H7 (cell line): Measurements from ENCODE around the gene PPP1R14B. TPM values are rescaled to one million over a fixed set of nuclear protein-coding genes. Genes with fewer than 3 reads are reported as not detected.
"Not testable (repeated sequence)": the region's sequence is repeated elsewhere in the genome, so short reads cannot be mapped to it uniquely, and the experiment has no call there.

Experiments used
- DNase-seq: peaks from one replicate; pipeline ENCODE4 v3.0.0; 2012
- H3K27me3 ChIP-seq: 2 replicates; pipeline ENCODE4 v1.6.0; 2011; ENCODE audit warnings: mild to moderate bottlenecking, low read length; ENCODE audit not compliant: control insufficient read depth, insufficient read depth
- H3K36me3 ChIP-seq: replicated peaks from 2 replicates; pipeline ENCODE4 v1.5.1; 2011; ENCODE audit warnings: low read length; ENCODE audit not compliant: control insufficient read depth, insufficient read depth
- H3K4me3 ChIP-seq: 2 replicates; pipeline ENCODE4 v1.5.1; 2011; ENCODE audit warnings: low read depth, mild to moderate bottlenecking, control low read depth, low read length, moderate library complexity; ENCODE audit not compliant: insufficient read depth
- total RNA-seq: library from RNA; depleted of rRNA; stranded (reverse); fragments of >200 nt; shearing (Covaris generic); gene quantifications from 2 replicates; pipeline ENCODE4 v1.2.3, GENCODE V29; 2014

PPP1R14B gene
- total RNA-seq, 1 experiment from 2014 or later = 540 TPM

DNA sequence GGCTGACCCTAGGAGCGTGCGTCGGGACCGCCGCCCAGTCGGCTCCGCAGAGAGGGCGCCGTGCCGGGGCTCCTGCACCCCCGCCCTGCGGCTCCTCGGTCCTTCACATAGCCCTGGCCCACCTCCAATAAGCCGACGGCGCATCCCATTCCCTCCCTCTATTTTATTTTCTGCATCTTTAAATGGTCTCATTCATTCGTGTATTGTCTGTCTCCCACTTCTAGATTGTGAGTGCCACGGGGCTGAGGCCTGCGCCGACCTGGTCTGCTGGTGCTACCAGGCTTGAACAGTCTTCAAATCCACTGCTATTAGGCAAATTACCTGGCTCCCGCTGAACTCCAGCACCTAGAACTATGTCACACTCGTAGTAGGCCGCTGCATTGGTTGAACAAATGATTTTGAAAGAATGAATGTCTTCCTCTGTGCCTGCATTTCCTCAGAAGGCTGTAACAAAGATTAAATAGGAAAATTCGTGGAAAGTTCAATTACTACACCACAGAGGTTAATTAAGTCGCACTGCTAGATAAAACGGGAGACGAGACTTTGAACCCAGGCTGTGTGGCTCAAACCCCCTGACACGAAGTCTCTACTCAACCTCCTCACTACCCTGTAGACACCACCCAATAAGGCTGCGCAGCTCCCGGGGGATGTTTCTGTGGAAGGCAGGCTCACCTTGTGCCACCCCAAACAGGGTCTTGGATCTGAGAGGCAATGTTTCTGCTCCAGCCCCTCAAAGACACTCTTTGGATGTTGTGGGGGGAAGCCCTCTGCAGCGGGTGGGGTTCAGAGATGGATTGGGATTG lies 1.2 kb upstream of the PPP1R14B start:
- DNase-seq = no peak
- H3K36me3 ChIP-seq = peaks cover 10% of the 10 kb centered on the region

DNA sequence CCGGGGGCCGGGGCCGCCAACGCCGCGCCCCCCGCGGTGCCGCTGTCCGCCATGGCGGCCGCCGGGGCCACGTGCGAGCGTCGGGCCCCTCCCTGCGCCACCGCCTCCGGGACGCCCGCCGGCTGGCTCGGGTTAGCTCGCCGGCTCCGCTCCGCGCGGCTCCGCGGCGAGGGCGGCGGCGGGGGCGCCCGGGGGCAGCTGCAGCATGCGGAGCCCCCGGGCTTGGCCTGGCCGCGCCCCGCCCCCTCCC lies 197 bp downstream of the PPP1R14B start:
- H3K27me3 ChIP-seq, DNase-seq: not testable (repeated sequence)
- Histone ChIP-seq H3K36me3 (peaks cover 10% of the 10 kb centered on the region), H3K4me3 (peak overlapping the region; percentile 95)

More for the DNA sequence above, 1.2 kb upstream of the PPP1R14B start:
- peak overlapping the region; percentile 55 for H3K4me3 ChIP-seq
- no peaks in the 10 kb centered on the region for H3K27me3 ChIP-seq

DNA sequence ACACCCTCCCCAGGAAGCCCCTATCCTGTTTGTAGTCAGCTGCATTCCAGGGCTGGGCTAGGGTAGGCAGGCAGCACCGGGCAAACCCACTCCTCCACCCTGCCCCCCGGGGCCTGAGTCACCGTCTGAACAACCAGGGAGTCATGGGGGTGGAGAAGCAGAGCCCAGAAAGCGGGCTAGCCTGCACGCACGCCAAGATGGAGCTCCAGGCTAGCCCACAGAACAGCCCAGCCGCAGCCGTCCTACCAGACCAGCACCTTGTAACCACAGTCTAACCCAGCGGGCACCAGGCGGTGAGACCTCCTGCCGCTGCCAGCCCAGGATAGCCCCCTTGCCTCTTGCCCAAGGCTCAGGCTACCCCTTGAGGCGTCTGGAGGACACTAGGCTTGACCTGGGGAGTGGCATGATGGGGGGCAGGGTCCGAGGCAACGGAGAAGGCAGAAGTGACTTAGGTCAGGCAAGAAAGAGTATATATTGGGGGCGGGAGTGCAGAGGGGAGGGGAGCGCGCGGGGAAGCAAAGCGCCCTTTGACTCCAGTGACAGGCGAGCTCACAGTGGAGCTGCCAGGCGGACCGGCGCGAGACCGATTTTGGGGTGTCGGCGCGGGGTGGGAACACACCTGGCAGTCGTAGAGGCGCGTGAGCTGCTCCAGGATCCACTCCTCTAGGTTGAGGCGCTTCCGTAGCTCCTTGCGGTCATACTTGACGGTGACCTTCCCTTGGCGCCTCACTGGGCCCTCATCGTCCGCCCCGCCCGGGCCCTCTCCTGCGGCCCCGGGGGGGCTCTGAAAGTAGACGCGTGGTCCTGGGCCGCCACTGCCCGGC lies 734 bp downstream of the PPP1R14B start:
- DNase-seq = peak; percentile 77
- Histone ChIP-seq H3K4me3 (peak overlapping the region; percentile 95), H3K27me3 (no peaks in the 10 kb centered on the region), H3K36me3 (peaks cover 10% of the 10 kb centered on the region)

DNA sequence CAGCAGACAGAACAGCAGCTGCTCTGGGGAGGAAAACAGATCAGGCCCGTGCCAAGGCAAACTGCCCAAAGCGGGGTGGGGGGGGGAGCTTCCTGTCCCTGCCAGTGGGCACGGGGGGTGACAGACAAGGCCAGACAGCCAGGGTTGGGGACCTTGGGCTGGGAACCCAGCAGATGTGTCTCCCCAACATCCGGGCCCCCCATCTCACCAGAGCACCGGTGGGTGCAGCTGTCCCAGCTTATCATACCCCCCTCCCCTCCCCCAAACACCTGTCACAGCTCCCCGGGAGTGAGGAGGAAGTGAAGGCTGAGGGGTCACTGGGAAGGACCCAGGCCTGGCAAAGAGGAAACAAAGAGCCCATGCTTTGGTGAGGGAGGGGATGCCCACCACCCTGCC lies 1.3 kb downstream of the PPP1R14B start:
- peak overlapping the region; percentile 95 for H3K4me3 ChIP-seq
- no peaks in the 10 kb centered on the region for H3K27me3 ChIP-seq
- H3K36me3 ChIP-seq = peaks cover 10% of the 10 kb centered on the region
- DNase-seq = no peak

DNA sequence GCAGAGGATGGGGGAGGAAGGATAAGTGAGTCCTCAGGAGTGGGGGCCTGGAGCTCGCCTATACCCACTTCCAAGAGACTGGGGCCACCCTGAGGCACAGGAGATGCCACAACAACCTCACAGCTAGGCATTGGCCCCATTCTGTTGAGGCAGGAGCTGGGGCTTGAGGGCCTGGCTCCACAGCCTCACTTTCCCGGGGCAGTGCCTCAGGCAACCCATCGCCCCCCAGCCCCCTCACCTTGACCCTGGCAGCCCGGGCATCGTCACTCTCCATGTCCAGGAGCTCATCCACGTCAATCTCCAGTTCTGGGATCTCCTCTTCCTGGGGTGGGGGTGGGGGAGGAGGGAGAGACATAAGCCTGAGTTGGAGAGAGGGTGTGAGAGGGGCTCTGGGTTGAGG lies 1.8 kb downstream of the PPP1R14B start:
- peak overlapping the region; percentile 95; the same call in 1 of the 2 replicates for H3K4me3 ChIP-seq

DNA sequence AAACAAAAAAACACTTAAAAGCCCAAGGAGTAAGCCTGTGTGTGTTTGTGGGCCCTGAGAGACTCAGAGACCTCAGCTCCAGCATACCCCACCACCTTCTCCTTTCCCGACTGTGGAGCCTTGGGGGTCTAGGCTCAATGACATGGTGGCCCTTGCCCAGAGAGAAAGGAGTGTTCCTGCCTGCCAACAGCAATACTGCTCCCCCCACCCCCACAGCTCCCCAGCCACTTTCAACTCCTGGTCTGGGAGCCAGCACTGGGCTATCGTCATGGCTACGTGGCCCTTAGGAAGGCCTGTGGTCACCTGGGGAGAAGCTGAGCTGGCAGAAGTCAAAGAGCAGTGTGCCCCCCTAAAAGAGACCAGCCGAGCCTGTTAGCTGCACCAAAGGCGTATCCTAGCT lies 2.6 kb downstream of the PPP1R14B start:
- Histone ChIP-seq H3K27me3 (no peaks in the 10 kb centered on the region), H3K4me3 (no peak overlapping the region), H3K36me3 (peaks cover 10% of the 10 kb centered on the region)
- no peak for DNase-seq

More for the DNA sequence above, 1.8 kb downstream of the PPP1R14B start:
- DNase-seq = no peak
- H3K27me3 ChIP-seq = no peaks in the 10 kb centered on the region
- peaks cover 10% of the 10 kb centered on the region for H3K36me3 ChIP-seq

DNA sequence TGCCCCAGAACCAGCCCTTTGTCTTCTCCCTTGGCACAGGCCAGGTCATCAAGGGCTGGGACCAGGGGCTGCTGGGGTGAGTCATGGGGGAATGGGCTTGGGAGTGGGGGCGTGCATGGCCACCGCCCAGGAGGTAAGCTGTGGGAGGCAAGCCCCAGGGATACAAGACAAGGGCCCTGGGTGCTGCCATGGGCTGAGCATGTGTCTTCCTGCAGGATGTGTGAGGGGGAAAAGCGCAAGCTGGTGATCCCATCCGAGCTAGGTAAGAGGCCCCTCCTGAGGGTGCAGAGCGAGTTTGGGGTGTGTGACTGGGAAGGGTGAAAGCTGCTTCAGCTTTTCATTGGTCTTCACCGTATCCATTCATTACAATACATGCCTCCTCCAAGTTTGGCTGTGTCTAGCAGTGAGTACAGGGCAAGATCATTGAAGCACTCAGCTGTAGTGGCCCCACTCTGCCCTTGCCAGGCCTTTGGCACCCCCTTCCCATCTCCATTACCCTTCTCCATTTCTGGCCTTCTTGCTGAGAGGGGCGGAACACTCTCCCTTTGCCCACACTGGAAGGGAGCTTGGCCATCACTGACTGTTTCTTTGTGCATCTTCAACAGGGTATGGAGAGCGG lies 3.4 kb downstream of the PPP1R14B start:
- Histone ChIP-seq H3K36me3 (peaks cover 14% of the 10 kb centered on the region), H3K4me3 (no peak overlapping the region)
- DNase-seq = no peak

DNA sequence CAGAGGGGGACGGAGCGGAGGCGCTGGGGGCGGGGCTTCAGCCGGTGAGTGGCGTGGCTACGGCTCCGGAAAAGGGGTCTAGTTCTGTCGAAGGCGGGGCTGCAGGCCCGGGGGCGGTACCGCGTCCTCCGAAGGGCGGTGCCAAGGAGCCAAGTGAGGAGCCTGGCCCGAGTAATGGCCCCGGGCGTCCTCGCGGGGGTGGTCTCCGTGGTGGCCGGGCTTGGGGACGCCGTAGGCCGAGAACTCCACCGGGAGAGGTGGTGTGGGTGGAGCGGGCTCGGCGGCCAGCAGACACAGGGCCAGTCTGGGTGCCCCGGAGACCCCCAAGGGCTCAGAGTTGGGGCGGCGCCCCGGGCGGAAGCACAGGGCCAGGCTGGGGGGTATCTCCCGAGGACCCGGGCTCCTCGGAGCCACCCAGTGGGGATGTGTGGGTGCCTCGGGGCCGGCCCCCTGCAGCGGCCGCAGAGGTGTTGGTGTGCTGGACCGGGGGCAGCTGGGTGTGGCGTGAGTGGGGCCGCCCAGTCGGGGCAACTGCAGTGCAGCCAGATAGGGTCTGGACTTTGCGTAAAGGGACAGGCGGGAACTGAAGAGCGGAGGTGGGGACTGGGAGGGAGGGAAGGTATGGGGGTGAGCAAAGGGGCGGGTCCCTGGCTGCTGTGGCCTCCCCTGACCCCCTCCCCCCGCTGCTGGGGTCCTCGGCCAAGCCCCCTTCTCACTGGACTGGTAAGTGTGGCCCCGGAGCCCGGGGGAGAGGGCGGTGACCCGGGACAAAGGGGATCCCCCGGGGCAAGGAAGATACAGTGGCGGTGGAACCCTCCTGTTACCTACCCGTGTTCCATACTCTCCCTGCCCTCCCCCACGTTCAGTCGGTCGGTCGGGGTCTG lies 5.0 kb downstream of the PPP1R14B start:
- peaks cover 18% of the 10 kb centered on the region for H3K36me3 ChIP-seq
- no peaks in the 10 kb centered on the region for H3K27me3 ChIP-seq
- H3K4me3 ChIP-seq = peak overlapping the region; percentile 94
- peak; percentile 92 for DNase-seq

More for the DNA sequence above, 3.4 kb downstream of the PPP1R14B start:
- no peaks in the 10 kb centered on the region for H3K27me3 ChIP-seq

DNA sequence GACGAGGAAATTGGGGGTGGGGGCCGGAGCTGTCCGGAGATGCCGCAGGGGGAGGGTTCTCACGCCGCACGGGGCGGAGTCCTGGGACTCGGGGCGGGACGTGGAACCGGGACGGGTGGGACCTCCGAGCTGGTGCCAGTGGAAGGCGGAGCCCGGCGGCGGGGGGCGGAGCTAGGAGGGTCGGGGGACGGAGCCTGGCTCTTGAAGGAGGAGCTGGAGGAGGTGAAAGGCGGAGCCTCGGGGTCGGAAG lies 5.6 kb downstream of the PPP1R14B start:
- H3K27me3 ChIP-seq = no peaks in the 10 kb centered on the region
- DNase-seq = peak; percentile 100

DNA sequence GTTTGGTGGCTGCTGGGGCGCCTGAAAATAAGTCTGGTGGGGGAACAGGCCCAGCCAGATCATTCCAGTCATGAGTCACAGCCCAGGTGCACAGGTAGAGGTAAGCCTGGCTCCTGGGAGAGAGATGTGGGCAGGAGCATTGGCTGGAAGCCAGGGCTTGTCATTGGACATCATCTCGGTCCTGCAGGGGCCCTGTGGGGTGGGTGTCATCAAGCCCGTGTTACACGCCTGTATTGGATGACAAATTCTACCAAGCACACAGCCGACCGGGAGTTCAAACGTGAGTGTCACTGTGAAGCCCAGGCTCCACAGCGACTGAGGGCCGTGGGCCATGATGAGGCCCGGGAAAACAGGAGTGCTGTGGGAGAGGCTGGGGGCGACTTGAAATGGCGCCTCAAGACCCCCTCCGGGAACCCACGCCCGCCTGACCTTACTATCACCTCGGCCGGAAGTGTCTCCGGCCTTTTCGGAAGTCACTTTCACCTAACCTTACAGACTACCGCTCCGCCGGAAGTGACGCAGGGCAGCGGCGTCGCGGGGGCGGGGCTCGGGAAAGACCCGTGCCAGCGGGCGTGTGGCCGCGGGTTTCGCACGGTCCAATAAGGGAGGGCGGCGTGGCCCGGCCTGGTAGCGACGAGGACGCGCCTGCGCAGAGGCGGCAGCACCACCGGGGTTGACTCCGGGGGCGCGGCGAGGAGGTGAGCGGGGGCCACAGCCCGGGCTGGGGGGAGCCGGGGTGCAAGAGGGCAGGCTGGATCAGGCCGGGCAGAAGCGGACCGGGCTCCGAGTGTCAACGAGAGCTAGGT lies 6.1 kb downstream of the PPP1R14B start, which contains the start of gene FKBP2:
TSS of gene FKBP2 (plus strand) at position 661 of the 806 bp plus-strand sequence. CDS start 1,293 bp downstream, outside the sequence.
- Histone ChIP-seq H3K27me3 (no peaks in the 10 kb centered on the region), H3K4me3 (peak within 1 kb of the TSS; percentile 94)
- DNase-seq = peak; percentile 100

More for the DNA sequence above, 5.6 kb downstream of the PPP1R14B start:
- Histone ChIP-seq H3K4me3 (peak overlapping the region; percentile 94), H3K36me3 (peaks cover 18% of the 10 kb centered on the region)

DNA sequence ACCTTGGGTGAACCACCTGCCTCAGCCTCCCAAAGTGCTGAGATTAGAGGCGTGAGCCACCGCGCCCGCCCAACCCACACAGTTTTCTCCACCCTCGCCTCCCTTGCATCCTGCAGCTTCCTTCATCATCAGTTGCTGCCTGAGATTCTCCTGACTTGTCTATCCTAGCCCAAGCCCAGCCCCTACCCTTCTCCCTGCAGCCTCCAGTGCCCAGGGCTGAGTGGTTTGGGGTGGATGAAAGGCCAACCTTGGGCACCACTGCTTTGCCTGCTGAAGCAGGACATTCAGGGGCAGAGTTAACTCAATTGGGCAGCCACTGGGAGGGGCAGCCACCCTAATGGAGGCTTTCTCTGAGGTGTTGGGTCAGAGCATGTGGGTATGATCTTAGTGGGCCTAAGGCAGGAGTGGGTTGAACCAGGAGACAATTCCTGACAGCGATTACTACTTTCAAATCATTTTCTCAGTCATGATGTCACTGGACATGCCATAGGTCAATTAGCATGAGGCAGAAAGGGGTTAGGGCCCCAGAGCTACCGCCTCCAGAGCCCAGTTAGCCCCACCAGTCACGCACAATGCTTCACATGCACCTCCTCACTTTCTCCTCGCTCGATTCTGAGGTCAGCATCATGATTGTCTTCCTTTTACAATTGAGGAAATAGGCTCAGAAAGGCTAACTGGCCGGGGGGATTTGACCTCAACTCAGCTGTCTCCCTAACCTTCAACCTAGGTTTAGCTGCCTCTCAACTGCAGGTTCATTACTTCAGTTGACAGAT lies 6.9 kb downstream of the PPP1R14B start:
- DNase-seq = no peak
- H3K27me3 ChIP-seq = no peaks in the 10 kb centered on the region; the same call in 1 of the 2 replicates
- H3K4me3 ChIP-seq = peak overlapping the region; percentile 94
- peaks cover 18% of the 10 kb centered on the region for H3K36me3 ChIP-seq

More for the DNA sequence above, 6.1 kb downstream of the PPP1R14B start, which contains the start of gene FKBP2:
- peaks cover 18% of the 10 kb centered on the region for H3K36me3 ChIP-seq

DNA sequence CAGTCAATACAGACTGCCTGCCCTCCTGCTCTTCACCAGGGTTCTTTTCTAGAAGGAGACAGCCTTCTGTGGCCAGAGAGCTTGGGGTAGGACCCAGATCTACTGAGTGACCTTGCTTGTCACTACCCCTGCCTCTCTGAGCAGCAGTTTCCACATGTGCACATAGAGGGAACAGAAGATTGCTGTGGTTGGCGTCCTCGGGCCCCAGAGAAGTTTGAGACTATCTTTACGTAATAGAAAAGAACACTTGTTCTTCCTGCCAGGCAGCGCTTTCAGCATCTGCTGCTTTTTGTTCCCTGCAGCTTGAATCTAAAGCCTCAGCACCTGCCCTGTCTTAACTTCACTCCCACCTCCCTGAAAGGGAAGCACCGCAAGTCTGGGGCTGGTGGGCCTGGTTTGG lies 7.7 kb downstream of the PPP1R14B start:
- Histone ChIP-seq H3K4me3 (no peak overlapping the region), H3K27me3 (peaks cover 1% of the 10 kb centered on the region; the same call in 1 of the 2 replicates), H3K36me3 (peaks cover 16% of the 10 kb centered on the region)
- DNase-seq = no peak

DNA sequence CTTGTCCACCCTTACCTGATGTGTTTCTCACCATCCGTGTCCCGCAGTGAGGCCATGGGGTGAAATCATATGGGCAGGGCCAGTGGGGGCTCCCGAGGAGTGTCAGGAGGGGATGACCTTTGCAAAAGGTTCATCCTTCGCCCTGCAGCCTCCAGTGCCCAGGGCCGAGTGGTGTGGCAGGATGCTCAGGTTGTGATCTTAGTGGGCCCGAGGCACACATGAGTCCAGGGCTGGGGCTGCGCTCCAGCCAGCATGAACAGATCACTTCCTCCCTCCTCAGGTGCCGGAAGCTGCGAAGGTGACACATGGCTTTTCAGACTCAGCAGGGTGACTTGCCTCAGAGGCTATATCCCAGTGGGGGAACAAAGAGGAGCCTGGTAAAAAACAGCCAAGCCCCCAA lies 8.7 kb downstream of the PPP1R14B start:
- no peak for DNase-seq
- H3K36me3 ChIP-seq = peaks cover 8% of the 10 kb centered on the region
- H3K27me3 ChIP-seq = peaks cover 7% of the 10 kb centered on the region; the same call in 1 of the 2 replicates
- no peak overlapping the region for H3K4me3 ChIP-seq
